HS-27A (cell line): Measurements from ENCODE around the gene MAPKBP1.
"Not testable (repeated sequence)": the region's sequence is repeated elsewhere in the genome, so short reads cannot be mapped to it uniquely, and the experiment has no call there.

Experiments used
- DNase-seq: peaks from one replicate; pipeline ENCODE4 v3.0.0-alpha.2; 2012; ENCODE audit warnings: low read depth, missing footprints

MAPKBP1 gene, protein sequence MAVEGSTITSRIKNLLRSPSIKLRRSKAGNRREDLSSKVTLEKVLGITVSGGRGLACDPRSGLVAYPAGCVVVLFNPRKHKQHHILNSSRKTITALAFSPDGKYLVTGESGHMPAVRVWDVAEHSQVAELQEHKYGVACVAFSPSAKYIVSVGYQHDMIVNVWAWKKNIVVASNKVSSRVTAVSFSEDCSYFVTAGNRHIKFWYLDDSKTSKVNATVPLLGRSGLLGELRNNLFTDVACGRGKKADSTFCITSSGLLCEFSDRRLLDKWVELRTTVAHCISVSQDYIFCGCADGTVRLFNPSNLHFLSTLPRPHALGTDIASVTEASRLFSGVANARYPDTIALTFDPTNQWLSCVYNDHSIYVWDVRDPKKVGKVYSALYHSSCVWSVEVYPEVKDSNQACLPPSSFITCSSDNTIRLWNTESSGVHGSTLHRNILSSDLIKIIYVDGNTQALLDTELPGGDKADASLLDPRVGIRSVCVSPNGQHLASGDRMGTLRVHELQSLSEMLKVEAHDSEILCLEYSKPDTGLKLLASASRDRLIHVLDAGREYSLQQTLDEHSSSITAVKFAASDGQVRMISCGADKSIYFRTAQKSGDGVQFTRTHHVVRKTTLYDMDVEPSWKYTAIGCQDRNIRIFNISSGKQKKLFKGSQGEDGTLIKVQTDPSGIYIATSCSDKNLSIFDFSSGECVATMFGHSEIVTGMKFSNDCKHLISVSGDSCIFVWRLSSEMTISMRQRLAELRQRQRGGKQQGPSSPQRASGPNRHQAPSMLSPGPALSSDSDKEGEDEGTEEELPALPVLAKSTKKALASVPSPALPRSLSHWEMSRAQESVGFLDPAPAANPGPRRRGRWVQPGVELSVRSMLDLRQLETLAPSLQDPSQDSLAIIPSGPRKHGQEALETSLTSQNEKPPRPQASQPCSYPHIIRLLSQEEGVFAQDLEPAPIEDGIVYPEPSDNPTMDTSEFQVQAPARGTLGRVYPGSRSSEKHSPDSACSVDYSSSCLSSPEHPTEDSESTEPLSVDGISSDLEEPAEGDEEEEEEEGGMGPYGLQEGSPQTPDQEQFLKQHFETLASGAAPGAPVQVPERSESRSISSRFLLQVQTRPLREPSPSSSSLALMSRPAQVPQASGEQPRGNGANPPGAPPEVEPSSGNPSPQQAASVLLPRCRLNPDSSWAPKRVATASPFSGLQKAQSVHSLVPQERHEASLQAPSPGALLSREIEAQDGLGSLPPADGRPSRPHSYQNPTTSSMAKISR (N-terminal part only)

DNA sequence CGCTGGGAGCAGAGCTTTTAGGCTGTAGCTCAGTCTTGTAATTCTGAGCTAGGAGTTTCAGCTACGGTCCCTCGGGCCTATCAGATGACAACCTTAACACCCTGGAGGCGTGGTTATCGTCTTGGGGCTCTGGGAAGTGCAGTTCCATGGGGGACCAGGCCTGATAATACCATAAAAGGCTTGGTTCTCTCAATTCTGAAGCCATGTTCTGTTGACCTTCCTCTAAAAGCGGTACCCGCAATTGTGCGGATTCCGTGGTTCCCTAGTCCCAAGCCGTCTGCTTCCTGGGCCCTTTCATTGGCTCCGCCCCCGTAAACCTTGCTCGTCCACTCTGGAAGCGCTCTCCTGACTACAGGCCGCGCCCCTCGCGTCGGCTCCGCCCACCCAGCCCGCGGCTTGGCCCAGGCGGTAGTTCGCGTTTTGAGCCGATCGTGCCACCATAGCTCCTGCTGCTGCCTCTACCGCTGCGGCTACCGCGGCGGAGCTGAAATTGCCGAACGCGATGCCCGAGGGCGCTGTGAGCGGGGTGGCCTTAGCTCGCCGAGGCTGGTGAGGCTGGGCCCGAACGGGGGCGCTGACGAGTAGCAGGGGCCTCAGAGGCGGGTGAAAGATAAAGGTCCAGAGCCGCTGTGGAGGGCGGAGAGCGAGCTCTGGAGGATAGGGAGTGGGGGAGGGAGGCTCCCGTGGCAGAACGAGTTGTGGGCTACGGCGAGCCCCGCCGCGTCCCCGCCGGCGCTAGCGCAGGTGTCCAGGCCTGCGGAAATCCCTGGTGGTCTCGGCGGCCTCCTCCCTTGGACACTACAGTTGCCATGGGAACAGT lies at the start of gene MAPKBP1:
MAPKBP1 (plus strand) TSS at position 423 of the 820 bp plus-strand sequence. CDS start 792 bp downstream, outside the sequence.
- DNase-seq = peak; percentile 95

DNA sequence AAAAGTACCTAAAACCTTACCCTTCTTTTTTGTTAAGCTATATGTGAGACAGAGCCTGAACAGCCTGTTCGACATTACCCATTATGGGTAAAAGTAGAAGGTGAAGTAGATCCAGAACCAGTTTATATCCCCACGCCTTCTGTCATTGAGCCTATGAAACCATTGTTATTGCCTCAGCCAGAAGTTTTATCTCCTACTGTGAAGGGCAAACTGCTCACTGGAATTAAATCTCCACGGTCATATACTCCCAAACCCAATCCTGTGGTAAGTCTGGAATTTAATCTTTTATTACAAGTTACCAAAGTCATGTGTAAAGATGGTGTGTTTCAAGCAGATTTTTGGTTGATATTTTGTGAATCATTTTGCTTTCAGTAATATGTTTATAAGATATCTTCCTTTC lies 47.1 kb upstream of the MAPKBP1 start:
- no peak for DNase-seq

DNA sequence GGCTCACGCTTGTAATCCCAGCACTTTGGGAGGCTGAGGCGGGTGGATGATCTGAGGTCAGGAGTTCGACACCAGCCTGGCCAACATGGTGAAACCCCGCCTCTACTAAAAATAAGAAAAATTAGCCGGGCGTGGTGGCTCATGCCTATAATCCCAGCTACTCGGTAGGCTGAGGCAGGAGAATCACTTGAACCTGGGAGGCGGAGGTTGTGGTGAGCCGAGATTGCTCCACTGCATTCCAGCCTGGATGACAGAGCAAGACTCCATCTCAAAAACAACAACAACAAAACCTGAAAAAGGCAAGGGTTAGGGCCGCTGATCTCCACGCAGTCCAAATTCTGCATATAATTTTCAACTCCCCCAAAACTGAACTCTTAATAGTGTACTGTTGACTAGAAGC lies 46.2 kb upstream of the MAPKBP1 start:
- DNase-seq = not testable (repeated sequence)

DNA sequence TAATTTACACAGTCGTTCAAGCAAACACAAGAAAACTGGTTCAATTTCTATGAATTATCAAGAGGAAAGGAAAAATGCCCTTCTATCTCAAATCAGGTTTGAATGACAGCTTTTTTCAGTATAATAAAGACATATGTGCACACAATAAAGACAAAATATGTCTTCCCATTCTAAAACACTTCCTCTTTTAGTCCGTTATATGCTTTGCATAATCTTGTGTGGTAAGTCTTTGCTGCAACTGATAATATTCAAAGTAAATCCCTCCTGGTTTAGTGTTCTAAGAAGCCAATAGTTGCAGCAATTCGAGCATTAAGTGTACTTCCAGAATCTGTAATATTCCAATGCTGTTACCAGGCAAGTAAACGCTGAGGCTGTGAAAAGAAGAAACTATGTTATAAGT lies 43.7 kb upstream of the MAPKBP1 start:
- no peak for DNase-seq

DNA sequence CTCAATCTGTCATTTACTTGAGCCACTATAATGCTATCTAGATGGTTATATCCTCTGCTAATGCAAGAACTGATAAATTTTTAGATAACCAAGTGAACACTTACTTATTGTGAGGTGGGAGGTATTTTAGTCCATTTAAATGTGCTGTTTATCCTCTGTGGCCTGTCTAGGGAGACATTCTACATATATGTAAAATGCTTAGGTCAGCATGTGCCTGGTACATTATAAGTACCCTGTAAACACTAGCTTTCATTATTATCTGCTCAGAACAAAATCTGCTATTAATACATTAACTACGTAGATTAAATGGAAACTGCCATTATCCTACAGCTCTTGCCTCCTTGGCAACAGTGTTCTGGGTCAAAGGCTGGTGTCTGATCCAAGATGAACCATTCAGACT lies 41.8 kb upstream of the MAPKBP1 start:
- DNase-seq = no peak

DNA sequence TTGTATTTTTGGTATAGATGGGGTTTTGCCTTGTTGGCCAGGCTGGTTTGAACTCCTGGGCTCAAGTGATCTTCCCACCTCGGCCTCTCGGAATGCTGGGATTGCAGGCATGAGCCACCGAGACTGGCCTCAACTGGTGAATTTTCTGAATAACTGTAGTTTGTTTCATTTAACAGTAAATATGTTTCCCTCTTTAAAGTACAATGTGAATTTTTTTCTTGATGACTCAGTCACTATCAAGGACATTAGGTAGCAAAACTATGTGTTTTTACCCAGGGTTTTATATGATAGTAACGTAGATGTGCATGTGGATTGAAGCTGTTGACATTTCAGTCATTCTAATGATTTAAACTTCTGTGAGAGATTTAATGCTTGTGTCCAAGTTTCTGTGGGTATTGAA lies 40.2 kb upstream of the MAPKBP1 start:
- no peak for DNase-seq

DNA sequence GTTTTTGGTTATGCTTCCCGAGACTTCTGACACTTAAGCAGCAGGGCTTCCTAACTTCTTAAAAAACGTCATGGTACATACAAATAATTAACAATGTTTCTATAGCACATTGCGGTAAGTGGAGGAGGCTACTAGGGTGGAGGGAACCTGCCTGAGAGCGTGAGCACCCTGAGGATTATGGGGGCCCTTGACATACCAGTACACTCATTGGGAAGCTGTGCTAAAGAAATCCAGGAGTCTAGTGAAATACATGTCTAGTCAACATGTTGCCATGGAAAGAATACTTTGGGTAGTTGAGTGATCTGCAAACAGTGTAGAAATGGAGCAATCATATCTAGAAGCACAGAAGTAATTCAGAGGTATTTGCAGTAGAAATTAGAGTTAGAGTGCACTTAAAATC lies 39.2 kb upstream of the MAPKBP1 start:
- DNase-seq = no peak

DNA sequence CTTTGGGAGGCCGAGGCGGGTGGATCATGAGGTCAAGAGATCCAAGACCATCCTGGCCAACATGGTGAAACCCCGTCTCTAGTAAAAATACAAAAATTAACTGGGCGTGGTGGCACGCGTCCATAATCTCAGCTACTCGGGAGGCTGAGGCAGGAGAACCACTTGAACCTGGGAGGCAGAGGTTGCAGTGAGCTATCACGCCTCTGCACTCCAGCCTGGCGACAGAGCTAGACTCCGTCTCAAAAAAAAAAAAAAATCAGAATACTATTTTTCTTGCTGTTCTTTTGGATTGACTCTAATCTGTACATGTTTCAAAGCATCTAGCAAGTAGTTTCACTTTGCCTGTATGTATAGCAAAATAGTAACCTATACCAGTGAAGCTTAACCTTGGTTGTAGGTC lies 38.8 kb upstream of the MAPKBP1 start:
- DNase-seq = not testable (repeated sequence)

DNA sequence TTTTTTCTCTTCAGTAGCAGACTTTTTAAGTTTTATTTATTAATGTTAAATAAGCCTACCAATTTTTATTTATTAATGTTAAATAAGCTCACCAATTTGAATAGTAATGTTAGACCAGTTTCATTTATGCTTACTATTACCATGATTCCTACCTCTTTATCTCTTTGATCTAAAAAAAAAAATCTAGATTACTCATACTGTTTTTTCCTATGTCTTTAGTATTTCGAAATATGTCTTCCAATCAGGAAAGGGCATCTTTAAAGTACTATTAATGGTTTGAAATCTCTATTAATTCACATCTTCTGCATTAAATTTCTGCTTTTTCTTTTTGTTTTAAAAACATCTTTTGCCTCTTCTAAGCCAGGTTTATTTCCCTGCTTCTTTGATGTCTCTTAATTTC lies 27.5 kb upstream of the MAPKBP1 start:
- DNase-seq = no peak

DNA sequence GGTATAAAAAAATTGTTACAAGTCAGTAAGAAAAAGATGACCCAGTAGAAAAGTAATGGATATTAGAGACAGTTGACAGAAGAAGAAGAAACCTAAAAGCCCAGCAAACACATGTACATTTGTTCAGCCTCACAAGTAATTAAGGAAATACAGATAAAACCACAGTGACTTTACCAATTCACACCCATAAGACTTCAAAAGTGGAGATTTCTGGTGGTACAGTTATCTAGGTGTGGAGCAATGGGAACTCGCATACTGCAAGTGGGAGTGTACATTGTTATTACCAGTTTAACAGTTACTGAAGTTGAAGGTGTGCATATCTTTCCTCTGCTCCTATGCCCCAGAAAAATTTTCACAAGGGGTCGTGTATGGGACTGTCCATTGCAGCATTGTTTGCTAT lies 18.1 kb upstream of the MAPKBP1 start:
- no peak for DNase-seq

DNA sequence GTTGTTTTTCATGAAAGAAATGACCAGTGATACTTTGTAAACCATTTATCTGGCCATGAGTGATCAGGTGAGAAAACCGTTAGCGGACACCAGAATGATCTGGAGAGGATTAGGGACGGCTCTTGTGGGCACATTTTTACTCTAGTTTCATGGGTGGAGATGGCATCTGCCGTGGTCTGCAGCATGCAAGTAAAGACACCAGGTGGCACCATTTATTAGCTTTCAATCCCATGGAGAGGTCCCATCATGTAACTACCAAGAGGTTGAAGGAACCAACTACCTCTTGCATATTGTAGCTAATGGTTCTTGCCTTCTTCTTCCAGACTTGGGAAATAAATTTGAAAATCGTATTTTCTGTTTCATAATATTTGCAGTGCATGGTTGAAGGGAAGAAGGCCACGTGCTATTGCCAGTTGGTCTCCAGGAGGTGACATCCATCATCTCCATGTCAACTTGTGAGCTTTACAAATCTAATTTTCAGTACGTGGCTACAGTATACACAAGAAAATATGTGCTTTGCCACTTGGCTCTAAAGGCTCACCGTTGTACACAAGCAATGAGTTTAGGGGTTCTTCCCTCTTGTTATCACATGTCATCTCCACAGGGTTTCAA lies 1.5 kb upstream of the MAPKBP1 start:
- DNase-seq = no peak

DNA sequence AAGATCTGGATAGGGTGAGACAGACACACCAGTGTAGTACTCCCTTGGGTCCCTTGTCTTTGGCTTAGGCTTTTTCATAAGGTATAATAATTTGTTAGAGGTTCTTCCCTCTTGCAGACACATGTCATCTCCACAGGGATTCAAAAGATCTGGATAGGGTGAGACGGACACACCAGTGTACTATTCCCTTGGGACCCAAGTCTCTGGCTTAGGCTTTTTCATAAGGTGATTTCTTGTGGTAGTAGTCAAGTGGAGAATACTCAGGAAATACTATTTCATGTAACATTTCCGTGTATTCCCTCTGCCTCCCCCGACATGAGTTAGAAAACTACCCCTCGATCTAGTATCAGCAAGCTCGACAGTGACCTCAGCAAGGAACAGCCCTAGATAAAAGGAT lies 954 bp upstream of the MAPKBP1 start:
- DNase-seq = no peak

DNA sequence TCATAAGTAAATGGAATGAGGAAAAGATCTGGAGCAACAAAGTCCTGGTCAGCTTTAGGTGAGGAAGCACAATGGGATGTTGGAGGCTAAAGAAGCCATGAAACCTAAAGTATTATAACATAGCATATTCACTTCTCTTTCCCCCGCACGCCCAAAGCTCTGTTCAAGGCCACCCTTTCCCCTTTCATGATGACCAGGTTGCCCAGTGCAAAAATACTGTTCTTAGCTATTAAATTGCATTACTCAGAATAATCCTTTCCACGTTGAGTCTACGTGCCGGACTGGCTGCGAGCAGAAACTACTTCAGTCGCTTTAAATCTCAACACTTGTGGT lies 589 bp upstream of the MAPKBP1 start:
- DNase-seq = no peak

DNA sequence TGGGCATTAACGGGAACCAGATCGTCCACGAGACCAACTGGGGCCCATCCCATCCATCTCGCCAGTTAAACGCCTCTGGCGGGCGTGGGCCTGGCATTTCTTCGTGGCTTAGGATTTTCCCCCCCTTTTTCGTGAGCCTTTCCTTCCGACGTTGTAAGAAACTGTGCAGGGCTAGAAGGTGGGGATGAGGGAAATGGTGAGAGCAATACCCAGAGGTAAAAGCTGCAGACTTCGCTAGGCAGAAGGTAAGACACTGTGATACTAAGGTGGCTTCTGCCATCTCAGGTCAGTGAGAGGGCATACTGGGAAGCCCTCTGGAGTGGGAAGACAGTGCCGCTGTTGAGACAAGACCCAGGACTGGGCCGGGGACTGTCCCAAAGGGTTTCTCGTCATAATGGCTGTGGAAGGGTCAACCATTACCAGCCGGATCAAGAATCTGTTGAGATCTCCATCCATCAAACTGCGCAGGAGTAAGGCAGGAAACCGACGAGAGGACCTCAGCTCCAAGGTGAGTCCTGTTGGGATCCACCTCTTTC lies 666 bp downstream of the MAPKBP1 start:
- no peak for DNase-seq

DNA sequence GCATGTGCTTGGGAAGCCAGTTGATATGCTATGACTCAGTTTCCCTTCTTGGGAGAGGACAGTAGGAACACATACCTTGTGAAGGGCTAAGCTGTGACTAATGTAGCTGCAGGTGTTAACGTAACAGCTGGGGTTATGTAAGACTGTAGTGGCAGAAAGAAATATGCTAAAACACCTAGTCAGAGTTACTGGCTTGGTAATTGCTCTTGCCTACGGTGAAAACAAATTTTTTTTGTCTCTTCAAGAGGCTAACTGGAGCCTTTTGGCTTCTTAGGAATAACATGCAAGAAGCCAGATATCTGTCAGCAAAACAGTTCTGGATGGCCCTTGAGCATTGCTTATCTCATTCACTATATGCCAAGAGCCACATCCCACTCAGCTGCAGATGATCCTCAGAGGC lies 1.4 kb downstream of the MAPKBP1 start:
- no peak for DNase-seq

DNA sequence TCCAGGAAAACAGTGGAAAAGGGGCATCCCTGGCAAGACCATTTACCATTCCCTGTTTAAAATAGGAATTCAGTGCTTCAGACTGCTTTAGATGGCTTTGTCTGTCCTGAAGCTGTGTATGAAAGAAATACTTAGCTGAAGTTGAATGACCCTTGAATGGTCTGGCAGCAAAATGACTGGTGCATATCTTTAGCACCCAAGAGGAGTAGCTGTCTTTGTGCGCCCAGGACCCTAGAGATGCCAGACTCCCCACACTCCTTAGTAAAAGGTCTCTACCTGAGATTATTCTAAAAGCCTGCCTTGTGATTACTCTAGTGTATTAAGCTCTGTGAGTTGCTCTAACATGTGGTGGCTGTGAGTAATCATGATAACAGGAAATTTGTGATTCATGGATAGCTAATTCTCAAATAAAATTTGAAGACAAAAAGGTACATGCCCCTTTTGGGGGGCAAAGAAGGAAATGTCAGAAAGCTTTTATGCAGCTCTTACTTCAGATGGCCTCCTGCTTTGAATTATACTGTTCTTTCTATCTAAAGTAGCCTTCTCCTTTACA lies 3.2 kb downstream of the MAPKBP1 start:
- no peak for DNase-seq

DNA sequence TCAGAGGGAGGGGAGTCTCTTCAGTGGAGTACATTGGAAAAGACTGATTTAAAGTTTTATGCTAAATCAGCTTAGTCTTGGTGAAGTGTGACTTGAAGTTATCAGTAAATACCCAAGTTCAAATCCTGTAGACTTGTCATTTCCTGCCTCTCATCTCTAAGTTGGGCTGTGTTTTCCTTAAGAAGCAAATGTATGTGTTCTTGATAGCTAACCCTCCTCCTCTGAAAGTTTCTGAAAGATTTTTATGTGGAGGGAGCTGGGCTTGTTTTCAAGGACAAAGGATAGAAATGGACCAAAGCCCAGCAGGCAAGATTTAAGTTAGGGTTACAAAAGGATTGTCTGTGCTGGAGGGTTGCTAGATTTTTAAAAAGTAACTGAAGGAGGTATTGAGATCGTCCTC lies 4.2 kb downstream of the MAPKBP1 start:
- DNase-seq = no peak

DNA sequence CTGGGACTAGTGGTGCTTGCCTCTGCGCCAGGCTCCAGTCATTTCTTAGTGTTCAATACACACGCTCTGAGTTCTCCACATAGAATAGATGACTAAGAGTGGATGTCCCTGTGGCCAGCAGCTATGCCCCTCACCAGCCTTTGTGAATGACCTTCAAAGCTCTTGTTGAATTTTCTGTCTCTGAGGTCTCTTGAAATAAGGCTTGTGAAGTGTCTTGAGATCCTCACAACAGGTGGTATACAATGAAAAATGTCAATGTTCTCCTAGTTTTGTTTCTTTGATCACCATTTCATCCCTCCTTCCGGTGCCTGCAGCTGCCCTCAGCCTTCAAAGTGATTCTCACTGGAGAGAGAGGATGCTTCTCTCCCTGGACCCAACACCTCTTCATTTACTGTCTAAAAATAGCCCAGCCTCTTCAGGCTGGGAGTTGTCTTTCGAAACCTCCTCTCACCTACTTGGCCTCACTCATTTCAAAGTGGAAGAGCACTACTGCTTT lies 5.4 kb downstream of the MAPKBP1 start:
- no peak for DNase-seq

DNA sequence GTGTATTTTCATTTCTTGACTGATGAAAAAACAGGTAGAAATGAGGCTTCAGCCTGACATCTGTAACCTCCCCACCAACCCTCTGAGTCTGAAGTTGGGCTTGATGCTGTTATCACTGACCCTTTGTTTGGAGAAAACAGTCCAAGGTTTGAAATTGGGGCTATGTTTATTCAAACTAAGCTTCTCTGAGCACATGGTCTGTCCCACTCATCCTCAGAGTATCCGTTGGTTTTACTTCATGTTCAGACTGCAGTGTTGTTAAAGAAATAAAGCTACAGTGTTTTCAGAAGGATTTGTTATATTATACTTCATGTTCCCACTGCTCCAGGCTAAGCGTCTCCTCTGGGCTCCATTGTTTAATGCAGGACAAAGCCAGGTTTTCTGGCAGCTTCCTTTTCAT lies 6.0 kb downstream of the MAPKBP1 start:
- DNase-seq = no peak

DNA sequence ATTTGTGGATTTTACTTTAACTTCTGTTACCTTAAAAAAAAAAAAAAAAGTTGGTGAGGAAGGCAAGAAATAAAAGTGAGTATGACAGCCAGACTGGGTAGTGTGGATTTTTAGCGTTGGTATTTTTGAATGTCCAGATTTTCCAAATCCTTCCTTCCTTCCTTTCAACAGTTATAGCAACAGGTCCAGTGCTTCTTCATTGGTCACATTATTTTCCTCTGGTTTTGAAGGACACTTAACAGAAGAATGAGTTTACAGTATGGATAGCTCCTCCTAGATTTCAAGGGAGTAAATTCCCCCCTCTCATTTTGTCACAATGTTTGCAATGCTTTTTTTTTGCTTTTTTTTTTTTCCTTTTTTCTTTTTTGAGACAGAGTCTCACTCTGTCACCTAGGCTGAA lies 6.4 kb downstream of the MAPKBP1 start:
- DNase-seq = no peak
